Measurements from ENCODE around the gene PDCD7. TPM values are rescaled to one million over a fixed set of nuclear protein-coding genes. Genes with fewer than 3 reads are reported as not detected.

PDCD7 gene
- total RNA-seq, 4 donors from 2014 or later, result 12.1 to 20.8 (median 16.6) TPM

DNA sequence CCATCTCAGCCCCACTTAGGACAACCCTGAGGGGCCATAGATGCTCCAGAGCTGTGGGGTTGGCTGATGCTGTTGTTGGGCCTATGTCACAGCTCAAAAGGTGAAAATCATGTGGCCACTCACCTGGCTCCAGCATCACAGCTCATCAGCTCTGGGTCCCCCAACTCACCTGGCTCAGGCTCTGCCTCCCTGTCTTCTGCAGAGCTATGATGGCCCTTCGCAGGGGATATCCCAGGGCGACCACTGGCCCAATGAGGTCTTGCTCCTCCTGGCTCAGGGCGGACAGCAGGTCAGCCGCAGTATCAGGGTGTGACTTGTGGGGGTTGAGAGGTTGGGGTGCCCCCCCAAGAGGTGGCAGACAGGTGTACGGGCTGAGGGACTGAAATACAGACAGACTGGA is 34.3 kb downstream of the PDCD7 start:
- H3K4me3 ChIP-seq, result no peak overlapping the region
- no peaks in the 10 kb centered on the region for H3K9me3 ChIP-seq
- H3K36me3 ChIP-seq, result peaks cover 0 to 61% (median 10%) of the 10 kb centered on the region in 3 donors
- 95% methylated on average over 4 of the region's 5 CpGs; no CpG with 5 or more reads in 1 of the 2 donors for WGBS, 2 donors
- H3K4me1 ChIP-seq, result peaks cover 16 to 46% (median 23%) of the 10 kb centered on the region in 3 donors
- DNase-seq, result no peak
- intact Hi-C loops (cut with DNase I), result no loop called here
- no peaks in the 10 kb centered on the region for H3K27me3 ChIP-seq
- H3K27ac ChIP-seq, result peak overlapping the region in 1 of 4 donors; percentile 72
- TF ChIP-seq POLR2A (IDR thresholded peaks at IDR 0.05), result no peak
- TF ChIP-seq, protein P1, sequence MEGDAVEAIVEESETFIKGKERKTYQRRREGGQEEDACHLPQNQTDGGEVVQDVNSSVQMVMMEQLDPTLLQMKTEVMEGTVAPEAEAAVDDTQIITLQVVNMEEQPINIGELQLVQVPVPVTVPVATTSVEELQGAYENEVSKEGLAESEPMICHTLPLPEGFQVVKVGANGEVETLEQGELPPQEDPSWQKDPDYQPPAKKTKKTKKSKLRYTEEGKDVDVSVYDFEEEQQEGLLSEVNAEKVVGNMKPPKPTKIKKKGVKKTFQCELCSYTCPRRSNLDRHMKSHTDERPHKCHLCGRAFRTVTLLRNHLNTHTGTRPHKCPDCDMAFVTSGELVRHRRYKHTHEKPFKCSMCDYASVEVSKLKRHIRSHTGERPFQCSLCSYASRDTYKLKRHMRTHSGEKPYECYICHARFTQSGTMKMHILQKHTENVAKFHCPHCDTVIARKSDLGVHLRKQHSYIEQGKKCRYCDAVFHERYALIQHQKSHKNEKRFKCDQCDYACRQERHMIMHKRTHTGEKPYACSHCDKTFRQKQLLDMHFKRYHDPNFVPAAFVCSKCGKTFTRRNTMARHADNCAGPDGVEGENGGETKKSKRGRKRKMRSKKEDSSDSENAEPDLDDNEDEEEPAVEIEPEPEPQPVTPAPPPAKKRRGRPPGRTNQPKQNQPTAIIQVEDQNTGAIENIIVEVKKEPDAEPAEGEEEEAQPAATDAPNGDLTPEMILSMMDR (IDR thresholded peaks at IDR 0.05), result no peak

GRCh38 chr15:65097651-65098263 is 35.9 kb downstream of the PDCD7 start:
- Histone ChIP-seq H3K4me3 (no peak overlapping the region), H3K27ac (no peak overlapping the region), H3K27me3 (no peaks in the 10 kb centered on the region), H3K4me1 (peaks cover 16 to 50% (median 23%) of the 10 kb centered on the region in 3 donors), H3K9me3 (no peaks in the 10 kb centered on the region), H3K36me3 (peaks cover 0 to 47% (median 10%) of the 10 kb centered on the region in 3 donors)
- intact Hi-C loops (cut with DNase I), result no loop called here
- TF ChIP-seq, protein P1 (IDR thresholded peaks at IDR 0.05), result no peak
- no peak for TF ChIP-seq POLR2A (IDR thresholded peaks at IDR 0.05)
- WGBS, 2 donors, result 89 to 96% methylated on average over 6 to 7 of the region's 7 CpGs
- no peak for DNase-seq

DNA sequence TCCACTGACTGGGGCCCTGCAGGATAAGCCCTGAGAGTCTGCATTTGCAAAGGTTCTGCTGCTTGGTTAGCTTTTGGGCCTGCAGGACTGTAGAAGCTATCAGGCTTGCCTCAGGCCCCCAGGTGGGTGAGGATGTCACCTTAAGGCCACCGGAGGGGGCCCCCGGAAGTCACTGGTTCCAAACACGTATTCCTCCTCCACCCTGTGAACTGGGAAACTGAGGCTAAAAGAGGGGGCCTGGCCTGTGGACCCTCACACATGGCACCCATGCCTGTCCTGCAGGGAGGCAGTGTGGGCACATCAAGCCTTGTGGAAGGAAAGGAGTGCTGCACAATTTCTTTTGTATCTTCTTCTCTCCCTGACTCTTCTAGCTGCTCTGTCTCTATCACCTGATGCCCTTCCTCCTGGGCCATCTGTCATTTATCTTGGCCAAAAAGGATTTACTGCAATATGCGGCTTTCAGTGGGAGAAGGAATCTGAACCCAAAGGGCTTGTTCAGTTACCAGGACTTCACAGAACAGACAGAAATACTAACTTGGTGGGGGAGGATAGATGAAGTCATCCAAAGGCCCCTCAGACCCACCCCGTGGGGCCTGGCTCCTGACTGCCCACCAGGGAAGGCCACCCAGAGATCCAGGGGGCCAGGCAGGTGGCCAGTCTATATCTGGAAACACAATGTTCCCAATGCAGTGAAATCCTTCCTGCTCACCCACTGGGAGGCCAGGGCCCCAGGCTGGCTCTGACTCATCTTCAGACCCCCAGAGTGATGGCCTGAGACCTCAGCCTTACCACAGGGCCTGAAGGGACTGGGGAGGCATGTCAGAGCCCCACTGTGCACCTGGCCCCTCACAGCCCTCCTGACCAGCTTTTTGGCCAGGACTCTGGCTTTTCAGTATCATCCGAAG is 36.9 kb downstream of the PDCD7 start:
- Histone ChIP-seq H3K27me3 (no peaks in the 10 kb centered on the region), H3K4me3 (no peak overlapping the region), H3K27ac (no peak overlapping the region), H3K4me1 (peaks cover 16 to 45% (median 18%) of the 10 kb centered on the region in 3 donors), H3K36me3 (peaks cover 0 to 37% (median 10%) of the 10 kb centered on the region in 3 donors), H3K9me3 (no peaks in the 10 kb centered on the region)
- intact Hi-C loops (cut with DNase I), result no loop called here
- no peak for DNase-seq
- no peak for TF ChIP-seq POLR2A (IDR thresholded peaks at IDR 0.05)
- TF ChIP-seq, protein P1 (IDR thresholded peaks at IDR 0.05), result no peak
- WGBS, 2 donors, result 73 to 83% methylated on average over 1 to 5 of the region's 6 CpGs

GRCh38 chr15:65095747-65096104 is 37.9 kb downstream of the PDCD7 start:
- Histone ChIP-seq H3K4me3 (no peak overlapping the region), H3K36me3 (peaks cover 0 to 37% (median 10%) of the 10 kb centered on the region in 3 donors), H3K4me1 (peaks cover 6 to 35% (median 9%) of the 10 kb centered on the region in 3 donors), H3K27me3 (no peaks in the 10 kb centered on the region), H3K9me3 (no peaks in the 10 kb centered on the region), H3K27ac (peak overlapping the region in 1 of 4 donors; percentile 10)
- intact Hi-C loops (cut with DNase I), result no loop called here
- TF ChIP-seq, protein P1 (IDR thresholded peaks at IDR 0.05), result no peak
- TF ChIP-seq POLR2A (IDR thresholded peaks at IDR 0.05), result no peak
- 58 to 81% methylated on average over 3 to 4 of the region's 6 CpGs for WGBS, 2 donors
- DNase-seq, result no peak
